ENCODE measurements around the gene CC2D1A.

GRCh38 chr19:13935765-13936510 is 29.9 kb downstream of the CC2D1A start:
- TF ChIP-seq EP300 (IDR thresholded peaks at IDR 0.05) (no peak), POLR2AphosphoS5 (IDR thresholded peaks at IDR 0.05) (no peak)
- TF ChIP-seq, protein P1, sequence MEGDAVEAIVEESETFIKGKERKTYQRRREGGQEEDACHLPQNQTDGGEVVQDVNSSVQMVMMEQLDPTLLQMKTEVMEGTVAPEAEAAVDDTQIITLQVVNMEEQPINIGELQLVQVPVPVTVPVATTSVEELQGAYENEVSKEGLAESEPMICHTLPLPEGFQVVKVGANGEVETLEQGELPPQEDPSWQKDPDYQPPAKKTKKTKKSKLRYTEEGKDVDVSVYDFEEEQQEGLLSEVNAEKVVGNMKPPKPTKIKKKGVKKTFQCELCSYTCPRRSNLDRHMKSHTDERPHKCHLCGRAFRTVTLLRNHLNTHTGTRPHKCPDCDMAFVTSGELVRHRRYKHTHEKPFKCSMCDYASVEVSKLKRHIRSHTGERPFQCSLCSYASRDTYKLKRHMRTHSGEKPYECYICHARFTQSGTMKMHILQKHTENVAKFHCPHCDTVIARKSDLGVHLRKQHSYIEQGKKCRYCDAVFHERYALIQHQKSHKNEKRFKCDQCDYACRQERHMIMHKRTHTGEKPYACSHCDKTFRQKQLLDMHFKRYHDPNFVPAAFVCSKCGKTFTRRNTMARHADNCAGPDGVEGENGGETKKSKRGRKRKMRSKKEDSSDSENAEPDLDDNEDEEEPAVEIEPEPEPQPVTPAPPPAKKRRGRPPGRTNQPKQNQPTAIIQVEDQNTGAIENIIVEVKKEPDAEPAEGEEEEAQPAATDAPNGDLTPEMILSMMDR (IDR thresholded peaks at IDR 0.05): no peak

Measured in stomach (tissue), 4 donors.